H1 (cell line): ENCODE data around the gene CFHR5. TPM values are rescaled to one million over a fixed set of nuclear protein-coding genes. Genes with fewer than 3 reads are reported as not detected.

Experiments
- CTCF ChIA-PET: fragments of 300-600 bp; sonication (Branson Sonifier 250); formaldehyde crosslinking; loops from one replicate; lab custom pipeline; 2021; ENCODE audit not compliant: partially characterized antibody; lab: Charles Lee
- POLR2A ChIA-PET: fragments of 300-600 bp; sonication (Branson Sonifier 250); formaldehyde crosslinking; loops from one replicate; lab custom pipeline; 2021; ENCODE audit warnings: inconsistent platforms; ENCODE audit not compliant: partially characterized antibody; lab: Charles Lee
- DNase-seq, 2 experiments: peaks; one replicate each; pipeline versions ENCODE4 v3.0.0 to v3.0.0-alpha.2; 2010 to 2022; ENCODE audit warnings: low spot score in 2 of 2, low read depth in 1 of 2, mixed read lengths in 1 of 2
- FAIRE-seq: peaks from 2 replicates; lab custom pipeline; 2011; peaks lifted over from hg19 to GRCh38; lab: Jason Lieb, UNC
- H2AFZ ChIP-seq: 2 replicates; pipeline ENCODE4 v1.8.1; 2012; ENCODE audit warnings: low read length, inconsistent platforms
- H2AK5ac ChIP-seq: 2 replicates; pipeline ENCODE4 v1.6.1; 2013; ENCODE audit warnings: low read depth, low read length
- H2BK120ac ChIP-seq: replicated peaks from 2 replicates; pipeline ENCODE3; 2013; ENCODE audit warnings: low read depth, low read length, inconsistent platforms
- H2BK12ac ChIP-seq: 2 replicates; pipeline ENCODE4 v1.6.1; 2013; ENCODE audit warnings: low read depth, low read length
- H2BK15ac ChIP-seq: 2 replicates; pipeline ENCODE4 v1.6.1; 2013; ENCODE audit warnings: low read length
- H2BK20ac ChIP-seq: 2 replicates; pipeline ENCODE4 v1.6.1; 2013; ENCODE audit warnings: low read length
- H2BK5ac ChIP-seq: 2 replicates; pipeline ENCODE4 v1.6.1; 2013; ENCODE audit warnings: low read depth, low read length
- H3K14ac ChIP-seq: 2 replicates; pipeline ENCODE4 v1.6.1; 2013; ENCODE audit warnings: inconsistent platforms; ENCODE audit not compliant: insufficient read length
- H3K18ac ChIP-seq: 2 replicates; pipeline ENCODE4 v1.6.1; 2013; ENCODE audit warnings: low read length; ENCODE audit errors: extremely low read depth
- H3K23ac ChIP-seq: 2 replicates; pipeline ENCODE4 v1.6.1; 2013; ENCODE audit warnings: inconsistent platforms; ENCODE audit not compliant: insufficient read length
- H3K23me2 ChIP-seq: 2 replicates; pipeline ENCODE4 v1.6.1; 2013; ENCODE audit warnings: low read depth, low read length
- H3K27ac ChIP-seq: 2 replicates; pipeline ENCODE4 v1.6.1; 2011; ENCODE audit warnings: low read depth, low read length, inconsistent platforms
- H3K27me3 ChIP-seq, 4 experiments: replicated peaks in 1 of 4; 1 replicate in 1 of 4; 2 replicates in 3 of 4; pipeline versions ENCODE4 v1.6.1 to v1.8.1; 2011 to 2013; ENCODE audit warnings: low read length in 3 of 4, mild to moderate bottlenecking in 3 of 4, inconsistent platforms in 2 of 4, mixed read lengths in 2 of 4, moderate library complexity in 1 of 4; ENCODE audit not compliant: control insufficient read depth in 3 of 4, insufficient read depth in 3 of 4; ENCODE audit errors: extremely low read depth in 1 of 4
- H3K36me3 ChIP-seq, 4 experiments: 2 replicates each; pipeline versions ENCODE4 v1.6.1 to v1.8.1; 2011 to 2013; ENCODE audit warnings: mild to moderate bottlenecking in 4 of 4, low read length in 3 of 4, moderate library complexity in 2 of 4, control low read depth in 1 of 4, inconsistent platforms in 1 of 4; ENCODE audit not compliant: insufficient read depth in 4 of 4, control insufficient read depth in 2 of 4
- H3K4ac ChIP-seq: replicated peaks from 2 replicates; pipeline ENCODE3; 2013; ENCODE audit warnings: low read length, low read depth, mixed read lengths, inconsistent platforms; ENCODE audit not compliant: insufficient read length
- H3K4me1 ChIP-seq, 4 experiments: replicated peaks in 1 of 4; 1 replicate in 1 of 4; 2 replicates in 3 of 4; pipeline versions ENCODE4 v1.6.1 to v1.8.1; 2011 to 2013; ENCODE audit warnings: low read length in 3 of 4, inconsistent platforms in 2 of 4, mixed read lengths in 1 of 4; ENCODE audit not compliant: insufficient read depth in 4 of 4, control insufficient read depth in 3 of 4
- H3K4me2 ChIP-seq, 2 experiments: 2 replicates each; pipeline versions ENCODE4 v1.6.1 to v1.8.1; 2011 to 2013; ENCODE audit warnings: low read depth in 2 of 2, low read length in 2 of 2, control low read depth in 1 of 2, inconsistent platforms in 1 of 2, mild to moderate bottlenecking in 1 of 2; ENCODE audit not compliant: insufficient read depth in 1 of 2
- H3K4me3 ChIP-seq, 4 experiments: fragments of 200-600, 300-600 bp in 1 of 4; sonication (generic), shearing (Covaris generic), sonication (Bioruptor Twin) in 1 of 4; 2 replicates each; pipeline versions ENCODE4 v1.5.1 to v1.8.1; 2011 to 2016; ENCODE audit warnings: low read length in 4 of 4, low read depth in 3 of 4, control low read depth in 2 of 4, inconsistent platforms in 2 of 4, mild to moderate bottlenecking in 2 of 4, mixed read lengths in 1 of 4, moderate library complexity in 1 of 4; ENCODE audit not compliant: insufficient read depth in 2 of 4; ENCODE audit errors: extremely low read depth in 1 of 4
- H3K56ac ChIP-seq: replicated peaks from 2 replicates; pipeline ENCODE3; 2013; ENCODE audit warnings: low read depth, mild to moderate bottlenecking, mixed read lengths, low read length, inconsistent platforms; ENCODE audit not compliant: insufficient read length
- H3K79me1 ChIP-seq: 2 replicates; pipeline ENCODE4 v1.6.1; 2013; ENCODE audit warnings: low read depth, low read length, control low read depth
- H3K79me2 ChIP-seq, 2 experiments: 2 replicates each; pipeline versions ENCODE4 v1.6.1 to v1.8.1; 2012 to 2013; ENCODE audit warnings: low read length in 2 of 2, mild to moderate bottlenecking in 2 of 2, inconsistent platforms in 1 of 2; ENCODE audit not compliant: insufficient read depth in 2 of 2, control insufficient read depth in 1 of 2
- H3K9ac ChIP-seq, 4 experiments: replicated peaks in 1 of 4; 1 replicate in 1 of 4; 2 replicates in 3 of 4; pipeline versions ENCODE4 v1.6.1 to v1.8.1; 2011 to 2013; ENCODE audit warnings: low read depth in 3 of 4, low read length in 3 of 4, control low read depth in 2 of 4, mild to moderate bottlenecking in 2 of 4, moderate library complexity in 2 of 4, inconsistent platforms in 1 of 4; ENCODE audit errors: extremely low read depth in 1 of 4
- H3K9me3 ChIP-seq, 2 experiments: 2 replicates each; pipeline versions ENCODE4 v1.6.1 to v1.8.1; 2012 to 2013; ENCODE audit warnings: mild to moderate bottlenecking in 2 of 2, moderate library complexity in 2 of 2, control low read depth in 1 of 2, inconsistent platforms in 1 of 2, low read depth in 1 of 2, low read length in 1 of 2, mixed read lengths in 1 of 2; ENCODE audit not compliant: insufficient read depth in 2 of 2
- H4K20me1 ChIP-seq, 2 experiments: replicated peaks in 1 of 2; 2 replicates each; pipeline versions ENCODE3 to v1.8.1; 2011 to 2013; ENCODE audit warnings: inconsistent platforms in 2 of 2, low read length in 2 of 2, mild to moderate bottlenecking in 1 of 2; ENCODE audit not compliant: insufficient read depth in 2 of 2, control insufficient read depth in 1 of 2
- H4K5ac ChIP-seq: 2 replicates; pipeline ENCODE4 v1.6.1; 2013; ENCODE audit warnings: low read length, low read depth, mixed read lengths, inconsistent platforms; ENCODE audit not compliant: insufficient read length
- H4K8ac ChIP-seq: 2 replicates; pipeline ENCODE4 v1.8.0; 2013; ENCODE audit warnings: mild to moderate bottlenecking, moderate library complexity, low read length, inconsistent platforms; ENCODE audit not compliant: insufficient read depth; ENCODE audit errors: extremely low read depth
- H4K91ac ChIP-seq: replicated peaks from 2 replicates; pipeline ENCODE3; 2013; ENCODE audit warnings: low read length, mixed read lengths, inconsistent platforms; ENCODE audit not compliant: insufficient read length
- BRCA1 ChIP-seq: IDR thresholded peaks from 2 replicates; pipeline ENCODE4 v1.6.1; 2012; ENCODE audit warnings: low read depth, low read length, improper control_type of control experiment
- FOSL1 ChIP-seq: IDR thresholded peaks from 2 replicates; pipeline ENCODE4 v1.6.1; 2011; ENCODE audit warnings: mild to moderate bottlenecking, low read depth, low read length, moderate library complexity; ENCODE audit not compliant: insufficient read depth
- KDM4A ChIP-seq: IDR thresholded peaks from one replicate; pipeline ENCODE4 v1.7.1; 2012; ENCODE audit warnings: low read depth, mild to moderate bottlenecking, moderate library complexity, low read length, inconsistent platforms; ENCODE audit not compliant: severe bottlenecking
- MAX ChIP-seq: IDR thresholded peaks from 2 replicates; pipeline ENCODE4 v1.6.1; 2012; ENCODE audit warnings: inconsistent platforms
- RBBP5 ChIP-seq: IDR thresholded peaks from 2 replicates; pipeline ENCODE4 v1.7.1; 2012; ENCODE audit warnings: low read depth, mild to moderate bottlenecking, inconsistent platforms, low read length, moderate library complexity, borderline replicate concordance
- SIX5 ChIP-seq: IDR thresholded peaks from 2 replicates; pipeline ENCODE4 v1.6.1; 2011; ENCODE audit warnings: mild to moderate bottlenecking, low read depth, low read length
- ZNF274 ChIP-seq: IDR thresholded peaks from 2 replicates; pipeline ENCODE4 v1.7.0; 2012; ENCODE audit warnings: low read length, borderline replicate concordance; ENCODE audit errors: extremely low read depth
- WGBS, 2 experiments: shearing (Covaris generic) in 1 of 2; methylation state at CpG; one replicate each; pipeline versions ENCODE4 v1.1.6 to v1.1.7; 2013 to 2015; ENCODE audit warnings: low lambda C conversion rate in 2 of 2, mixed read lengths in 2 of 2, inconsistent platforms in 1 of 2, low coverage in 1 of 2, missing lambda C conversion rate in 1 of 2; ENCODE audit not compliant: insufficient replicate concordance in 2 of 2, insufficient coverage in 1 of 2, insufficient read length in 1 of 2; ENCODE audit errors: extremely low coverage in 1 of 2, missing lambda C conversion rate in 1 of 2; 5-methylcytosine and 5-hydroxymethylcytosine counted together
- polyA plus RNA-seq, 7 experiments: library from polyadenylated mRNA; depleted of rRNA in 3 of 7; stranded (reverse) in 5 of 7; unstranded in 2 of 7; fragments of >200 nt in 5 of 7; fragments of 200-250 nt in 2 of 7; gene quantifications; 1 replicate in 5 of 7; 2 replicates in 1 of 7; 4 replicates in 1 of 7; pipeline versions ENCODE4 v1.2.1 to v1.2.3, GENCODE V29; 2011 to 2013; ENCODE audit warnings: missing spikeins in 2 of 7, mixed read lengths in 2 of 7
- total RNA-seq: library from RNA; stranded (reverse); fragmentation: NEBNext Ultra II Directional; extraction: Animal tissue kit (Norgen Biotek cat#: 25700); gene quantifications from 2 replicates; pipeline ENCODE4 v1.2.1, GENCODE V29; 2021

Gene CFHR5
- total and polyA plus RNA-seq, 2 of the 8 experiments (the other 6 are each of a cell fraction or from before 2014, with no cell fraction given) = not detected

GRCh38 chr1:197017558-197018146 is 40.3 kb downstream of the CFHR5 start:
- H3K4ac ChIP-seq = no peak overlapping the region

More at GRCh38 chr1:197017558-197018146, 40.3 kb downstream of the CFHR5 start:
- Histone ChIP-seq H2BK12ac (no peak overlapping the region), H4K5ac (no peak overlapping the region), H4K8ac (no peak overlapping the region), H2AFZ (0 out of 2 replicates have a peak overlapping the region, but pooled peaks have one; percentile 34), H3K14ac (no peak overlapping the region), H3K18ac (no peak overlapping the region), H3K9me3 (no peaks in the 10 kb centered on the region), H3K4me3 (no peak overlapping the region), H2BK120ac (no peak overlapping the region), H3K23me2 (no peaks in the 10 kb centered on the region), H3K27me3 (no peaks in the 10 kb centered on the region), H4K91ac (no peak overlapping the region), H3K79me1 (no peaks in the 10 kb centered on the region), H3K27ac (no peak overlapping the region), H4K20me1 (no peaks in the 10 kb centered on the region), H2BK15ac (no peak overlapping the region)
- FAIRE-seq = no peak
- POLR2A ChIA-PET = no interaction called here
- DNase-seq = no peak
- TF ChIP-seq MAX (no peak), ZNF274 (no peak), KDM4A (no peak), RBBP5 (no peak), FOSL1 (no peak), BRCA1 (no peak), SIX5 (no peak)
- TF ChIP-seq, all 59 proteins: peak for 0
- H3K79me2 ChIP-seq = no peaks in the 10 kb centered on the region
- no peak overlapping the region for H2BK5ac ChIP-seq
- no peaks in the 10 kb centered on the region for H3K36me3 ChIP-seq
- H2BK20ac ChIP-seq = no peak overlapping the region
- H3K4me1 ChIP-seq = no peaks in the 10 kb centered on the region
- 84% methylated on average over 8 of the region's 8 CpGs; no CpG with 5 or more reads in 1 of the 2 experiments for WGBS, 2 experiments
- no peak overlapping the region for H3K56ac ChIP-seq
- H3K9ac ChIP-seq = no peak overlapping the region
- H2AK5ac ChIP-seq = no peak overlapping the region
- CTCF ChIA-PET = interaction anchor here (2.2 kb wide), 1 partner anchor 294 kb away, joined by 5 read pairs; no protein-coding TSS in a partner anchor
- no peak overlapping the region for H3K23ac ChIP-seq
- H3K4me2 ChIP-seq = no peak overlapping the region
